ENCODE data around the gene MASP2. TPM values are rescaled to one million over a fixed set of nuclear protein-coding genes. Genes with fewer than 3 reads are reported as not detected.
A peak's percentile ranks its signal among the peaks of the same experiment; 100 is the strongest.
"Not testable (repeated sequence)": the region's sequence is repeated elsewhere in the genome, so short reads cannot be mapped to it uniquely, and the experiment has no call there.

Gene MASP2
- polyA plus RNA-seq, 5 donors, result 7.6 to 12.8 (median 10.5) TPM

DNA sequence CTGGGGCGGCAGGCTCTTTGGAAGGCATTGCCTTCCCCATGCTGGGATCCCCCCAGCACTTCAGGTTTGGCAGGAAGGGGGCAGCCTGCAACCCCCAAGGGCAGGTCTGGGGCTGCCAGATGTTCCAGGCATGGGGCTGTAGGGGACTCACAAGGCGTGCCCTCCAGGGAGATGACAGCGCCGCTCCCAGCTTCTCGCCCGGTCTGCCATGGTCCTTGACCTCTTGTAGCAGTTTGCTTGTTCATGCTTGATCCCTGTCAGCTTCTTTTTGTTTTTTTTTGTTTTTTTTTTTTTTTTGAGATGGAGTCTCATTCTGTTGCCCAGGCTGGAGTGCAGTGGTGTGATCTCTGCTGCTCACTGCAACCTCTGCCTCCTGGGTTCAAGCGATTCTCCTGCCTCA is 56.2 kb downstream of the MASP2 start:
- no peak for DNase-seq

DNA sequence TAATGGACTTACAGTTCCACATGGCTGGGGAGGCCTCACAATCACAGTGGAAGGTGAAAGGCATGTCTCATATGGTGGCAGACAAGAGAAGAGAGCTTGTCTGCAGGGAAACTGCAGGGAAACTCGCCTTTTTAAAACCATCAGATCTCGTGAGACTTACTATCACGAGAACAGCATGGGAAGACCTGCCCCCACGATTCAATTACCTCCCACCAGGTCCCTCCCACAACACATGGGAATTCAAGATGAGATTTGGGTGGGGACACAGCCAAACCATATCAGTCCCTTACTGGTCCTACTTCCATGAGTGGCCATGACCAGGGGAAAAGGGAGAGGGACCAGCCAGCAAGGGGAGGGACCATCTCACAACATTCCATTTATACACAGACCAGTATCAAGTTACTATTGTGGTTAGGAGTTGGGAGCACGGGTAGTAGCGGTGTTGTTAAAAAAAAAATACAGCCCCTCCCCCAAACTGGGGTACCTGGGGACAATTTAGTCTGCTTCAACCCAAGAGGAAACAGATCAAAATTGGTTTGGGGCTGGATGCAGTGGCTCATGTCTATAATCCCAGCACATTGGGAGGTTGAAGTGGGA is 57.0 kb downstream of the MASP2 start:
- not testable (repeated sequence) for DNase-seq

DNA sequence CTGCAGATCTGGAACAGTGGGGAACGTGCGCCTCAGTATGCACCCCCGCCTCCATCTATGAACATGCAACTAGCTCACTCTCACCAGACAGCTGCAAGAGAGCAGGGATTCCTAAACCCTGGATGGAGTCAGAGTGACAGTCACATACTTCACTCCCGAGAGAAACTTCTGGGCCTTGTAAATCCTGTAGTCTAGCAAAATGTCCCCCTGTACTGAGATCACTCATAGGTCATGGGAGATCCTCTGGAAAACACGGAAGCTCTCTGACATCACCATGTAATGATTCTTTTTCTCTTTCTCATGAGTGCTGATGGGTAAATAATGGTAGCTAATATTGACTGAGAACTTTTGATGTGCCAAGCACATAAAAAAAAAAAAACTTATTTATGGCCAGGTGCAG is 57.9 kb downstream of the MASP2 start:
- DNase-seq, result no peak

DNA sequence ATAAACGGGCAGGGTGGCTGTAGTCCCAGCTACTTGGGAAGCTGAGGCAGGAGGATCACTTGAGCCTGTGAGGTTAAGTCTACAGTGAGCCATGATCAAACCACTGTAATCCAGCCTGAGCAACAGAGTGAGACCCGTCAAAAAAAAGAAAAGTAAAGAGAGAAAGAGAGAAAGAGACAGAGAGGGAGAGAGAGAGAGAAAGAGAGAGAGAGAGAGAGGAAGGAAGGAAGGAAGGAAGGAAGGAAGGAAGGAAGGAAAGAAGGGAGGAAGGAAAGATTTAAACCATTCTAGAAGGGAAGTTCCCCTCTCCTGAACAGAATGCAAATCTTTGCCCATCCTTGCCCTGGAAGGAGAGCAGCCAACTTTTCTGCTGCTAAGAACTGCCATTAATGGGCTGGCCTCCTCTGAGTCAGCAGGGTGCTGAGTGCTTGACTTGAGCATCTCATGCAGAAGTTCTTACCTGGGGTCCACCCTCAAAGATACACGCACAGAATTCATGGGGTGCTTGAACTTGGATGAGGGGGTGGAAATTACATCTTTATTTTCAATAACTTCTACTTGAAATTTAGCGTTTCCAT is 59.1 kb downstream of the MASP2 start:
- DNase-seq, result no peak

DNA sequence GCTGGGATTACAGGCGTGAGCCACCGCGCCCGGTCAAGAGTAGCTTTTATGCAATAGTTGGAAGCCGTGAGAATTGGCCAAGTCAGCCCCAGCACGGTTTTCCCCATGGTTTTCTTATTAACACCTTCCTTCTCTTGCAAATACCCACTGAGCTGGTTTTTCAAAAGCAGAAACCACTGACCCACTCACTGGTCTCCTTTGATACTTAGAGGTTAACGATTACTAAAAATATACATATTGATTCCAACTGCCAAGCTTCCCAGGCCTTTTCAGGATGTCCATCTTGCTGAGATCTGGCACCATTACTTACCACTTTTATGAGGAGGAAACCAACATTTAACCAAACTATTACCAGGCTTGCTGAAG is 60.5 kb downstream of the MASP2 start:
- DNase-seq, result no peak

DNA sequence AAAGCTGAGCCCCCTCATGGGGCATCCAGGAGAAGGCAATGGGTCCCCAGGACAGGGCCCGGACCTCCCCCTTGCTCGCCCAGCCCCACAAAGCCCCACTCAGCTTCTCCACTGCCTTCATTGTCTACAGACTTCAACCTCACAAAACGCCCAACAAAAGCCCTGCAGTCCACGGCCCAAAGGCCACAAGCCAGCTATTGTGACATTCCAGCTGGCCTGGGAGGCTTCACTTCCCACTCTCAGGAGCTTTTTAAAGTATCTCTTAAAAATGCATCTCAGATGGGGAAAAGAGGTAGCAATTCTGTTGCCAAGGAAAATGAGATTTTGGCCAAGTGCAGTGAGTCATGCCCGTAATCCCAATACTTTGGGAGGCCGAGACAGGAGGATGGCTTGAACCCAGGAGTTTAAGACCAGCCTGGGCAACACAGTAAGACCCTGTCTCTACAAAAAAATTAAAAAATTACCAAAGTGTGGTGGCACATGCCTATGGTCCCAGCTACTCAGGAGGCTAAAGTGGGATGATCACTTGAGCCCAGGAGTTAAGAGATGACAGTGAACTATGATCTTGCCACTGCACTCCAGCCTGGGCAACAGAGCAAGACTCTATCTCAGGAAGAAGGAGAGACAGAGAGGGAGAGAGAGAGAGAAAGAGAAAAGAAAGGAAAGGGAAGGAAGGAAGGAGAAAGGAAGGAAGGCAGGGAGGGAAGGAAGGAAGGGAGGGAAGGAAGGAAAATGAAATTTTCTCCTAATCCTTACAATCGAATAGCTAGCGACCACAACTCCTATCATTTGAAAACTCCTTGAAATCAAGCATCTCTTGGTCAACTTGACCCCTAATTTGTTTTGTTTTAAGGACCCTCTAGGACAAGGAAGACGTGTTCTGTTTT is 66.0 kb downstream of the MASP2 start:
- no peak for DNase-seq

DNA sequence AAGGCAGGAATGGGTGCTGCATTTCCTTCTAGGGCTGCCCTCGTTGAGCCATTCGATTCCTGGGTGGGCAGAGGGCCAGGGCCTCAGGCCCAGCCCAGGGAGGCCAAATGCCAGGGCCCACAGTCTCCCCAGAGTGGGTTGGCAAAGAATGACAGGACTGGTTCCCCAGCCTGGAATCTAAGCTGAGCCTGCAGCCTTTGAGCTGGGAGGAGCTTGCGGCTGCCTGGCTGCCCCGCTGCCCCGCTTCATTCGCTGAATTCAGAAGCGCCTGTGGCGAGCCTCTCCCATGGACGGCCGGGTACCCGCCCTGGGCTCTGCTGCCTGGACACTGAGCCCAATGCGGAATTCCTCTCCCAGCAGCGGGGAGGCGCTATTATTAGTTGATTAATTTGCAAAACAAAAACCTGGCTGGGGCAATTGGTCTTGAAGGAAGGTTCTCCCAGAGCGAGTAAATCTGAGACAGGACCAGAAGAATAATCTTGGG is 66.9 kb downstream of the MASP2 start:
- DNase-seq, result peak; percentile 42 to 43

DNA sequence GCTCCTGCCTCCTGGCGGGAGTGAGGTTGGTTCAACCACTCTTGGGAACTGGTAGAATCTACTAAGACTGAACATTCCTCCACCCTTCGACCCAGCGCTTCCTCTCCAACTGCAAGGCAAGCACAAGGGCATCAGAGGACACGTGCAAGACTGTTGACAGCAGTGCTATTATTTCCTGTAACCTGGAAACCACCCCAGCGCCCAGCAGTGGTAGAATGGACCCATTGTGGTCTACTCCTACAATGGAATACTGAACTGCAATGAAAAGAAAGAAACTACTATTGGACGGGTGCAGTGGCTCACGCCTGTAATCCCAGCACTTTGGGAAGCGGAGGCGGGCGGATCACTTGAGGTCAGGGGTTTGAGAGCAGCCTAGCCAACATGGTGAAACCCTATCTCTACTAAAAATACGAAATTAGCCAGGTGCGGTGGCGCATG is 67.5 kb downstream of the MASP2 start:
- DNase-seq, result no peak

DNA sequence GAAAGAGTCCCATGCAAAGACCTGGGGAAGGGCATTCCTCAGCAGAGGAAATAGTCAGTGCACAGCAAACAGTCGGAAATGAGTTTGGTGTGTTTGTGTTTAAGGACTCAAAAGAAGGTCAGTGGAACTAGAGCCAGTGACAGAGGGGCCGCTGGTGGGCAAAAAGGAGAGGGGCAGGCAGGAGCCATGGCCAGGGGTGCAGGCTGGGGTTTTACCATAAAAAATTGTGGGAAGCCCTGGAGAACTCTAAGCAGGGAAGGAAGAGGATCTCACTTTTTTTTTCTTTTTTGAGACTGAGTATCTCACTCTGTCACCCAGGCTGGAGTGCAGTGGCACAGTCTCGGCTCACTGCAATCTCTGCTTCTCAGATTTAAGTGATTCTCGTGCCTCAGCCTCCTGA is 68.3 kb downstream of the MASP2 start:
- DNase-seq, result no peak

Other genes starting within 250 kb of the MASP2 start
- 100 to 1,000 TPM; 254 to 350 (median 299) TPM for gene TARDBP, start 34.6 kb downstream of the MASP2 start, polyA plus RNA-seq (ENCODE audit: insufficient read depth in 1 of 5, insufficient read length in 5 of 5, low replicate concordance in 1 of 5)
- gene SRM, start 12.8 kb upstream of the MASP2 start, polyA plus RNA-seq (ENCODE audit: insufficient read depth in 1 of 5, insufficient read length in 5 of 5, low replicate concordance in 1 of 5), result 10 to 100 TPM; 32.4 to 92.2 (median 35.5) TPM
- 100 to 1,000 TPM in 4 of 5 donors, 10 to 100 TPM in 1; 98.9 to 121 (median 109) TPM for gene EXOSC10, start 52.6 kb upstream of the MASP2 start, polyA plus RNA-seq (ENCODE audit: insufficient read depth in 1 of 5, insufficient read length in 5 of 5, low replicate concordance in 1 of 5)
- under 1 TPM in 3 of 5 donors, not detected in 2; 0.10 to 0.39 (median 0.14) TPM for gene ANGPTL7, start 142.1 kb upstream of the MASP2 start, polyA plus RNA-seq (ENCODE audit: insufficient read depth in 1 of 5, insufficient read length in 5 of 5, low replicate concordance in 1 of 5)
- gene MTOR, start 215.3 kb upstream of the MASP2 start, polyA plus RNA-seq (ENCODE audit: insufficient read depth in 1 of 5, insufficient read length in 5 of 5, low replicate concordance in 1 of 5), result 10 to 100 TPM; 33.4 to 41.7 (median 35.4) TPM
- gene UBIAD1, start 226.0 kb upstream of the MASP2 start, polyA plus RNA-seq (ENCODE audit: insufficient read depth in 1 of 5, insufficient read length in 5 of 5, low replicate concordance in 1 of 5), result 10 to 100 TPM; 14.7 to 19.2 (median 15.9) TPM